BJ (cell line): ENCODE data around the gene TMEM63C. TPM values are rescaled to one million over a fixed set of nuclear protein-coding genes. Genes with fewer than 3 reads are reported as not detected.

Source experiments
- CTCF ChIA-PET: fragments of 350-600 bp; formaldehyde crosslinking; extraction: SDS; loops from one replicate; lab custom pipeline; 2021; ENCODE audit warnings: antibody characterized with exemption, inconsistent platforms; lab: Yijun Ruan, JAX
- POLR2A ChIA-PET: fragments of 300-600 bp; sonication (Branson Sonifier 250); formaldehyde crosslinking; extraction: SDS; loops from one replicate; lab custom pipeline; 2021; ENCODE audit warnings: antibody characterized with exemption; lab: Charles Lee
- DNase-seq: peaks from one replicate; pipeline ENCODE4 v3.0.0-alpha.2; 2011; ENCODE audit warnings: low read depth
- H3K27me3 ChIP-seq: 2 replicates; pipeline ENCODE4 v1.6.0; 2011; ENCODE audit warnings: low read length; ENCODE audit not compliant: control insufficient read depth, insufficient read depth
- H3K36me3 ChIP-seq: 2 replicates; pipeline ENCODE4 v1.5.1; 2011; ENCODE audit warnings: low read length; ENCODE audit not compliant: control insufficient read depth, insufficient read depth
- H3K4me3 ChIP-seq: 2 replicates; pipeline ENCODE4 v1.5.1; 2011; ENCODE audit warnings: low read depth, mild to moderate bottlenecking, control low read depth, low read length
- polyA plus RNA-seq: library from polyadenylated mRNA; depleted of rRNA; stranded (reverse); fragments of >200 nt; gene quantifications from 2 replicates; pipeline ENCODE4 v1.2.3, GENCODE V29; 2011
- TF ChIP-seq, protein P1 (sequence below): IDR thresholded peaks from 2 replicates; pipeline ENCODE4 v1.5.1; 2011; ENCODE audit warnings: low read depth, mild to moderate bottlenecking, control low read depth, inconsistent platforms, low read length, moderate library complexity; ENCODE audit not compliant: insufficient read depth

The TMEM63C gene
- polyA plus RNA-seq, 1 experiment, result not detected

DNA sequence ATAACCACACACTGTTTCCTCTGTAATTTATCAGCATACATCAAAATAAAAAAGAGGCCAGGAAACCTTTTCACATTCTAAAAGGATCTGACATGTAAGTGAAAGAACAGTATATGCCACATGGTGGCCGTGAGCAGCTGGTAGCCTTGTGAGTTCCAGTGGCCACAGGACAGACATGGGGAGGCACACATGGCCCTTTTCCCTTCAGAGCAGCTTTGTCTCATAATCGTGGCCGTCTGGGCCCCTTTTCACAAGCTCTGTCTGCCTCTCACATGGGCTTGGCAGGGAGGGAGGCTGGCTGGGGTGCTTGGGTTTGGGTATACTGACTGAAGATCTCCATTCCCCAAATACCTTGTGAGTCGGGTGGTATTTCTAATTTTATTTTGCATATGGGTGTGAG is 38.5 kb upstream of the TMEM63C start:
- no peak for DNase-seq
- ChIA-PET CTCF (interaction anchor here (1.1 to 3.1 kb wide), 3 partner anchors 9 to 158 kb away, joined by 5 to 13 read pairs (median 6); no protein-coding TSS in a partner anchor), POLR2A (no interaction called here)
- no peak overlapping the region for H3K4me3 ChIP-seq
- TF ChIP-seq, protein P1, sequence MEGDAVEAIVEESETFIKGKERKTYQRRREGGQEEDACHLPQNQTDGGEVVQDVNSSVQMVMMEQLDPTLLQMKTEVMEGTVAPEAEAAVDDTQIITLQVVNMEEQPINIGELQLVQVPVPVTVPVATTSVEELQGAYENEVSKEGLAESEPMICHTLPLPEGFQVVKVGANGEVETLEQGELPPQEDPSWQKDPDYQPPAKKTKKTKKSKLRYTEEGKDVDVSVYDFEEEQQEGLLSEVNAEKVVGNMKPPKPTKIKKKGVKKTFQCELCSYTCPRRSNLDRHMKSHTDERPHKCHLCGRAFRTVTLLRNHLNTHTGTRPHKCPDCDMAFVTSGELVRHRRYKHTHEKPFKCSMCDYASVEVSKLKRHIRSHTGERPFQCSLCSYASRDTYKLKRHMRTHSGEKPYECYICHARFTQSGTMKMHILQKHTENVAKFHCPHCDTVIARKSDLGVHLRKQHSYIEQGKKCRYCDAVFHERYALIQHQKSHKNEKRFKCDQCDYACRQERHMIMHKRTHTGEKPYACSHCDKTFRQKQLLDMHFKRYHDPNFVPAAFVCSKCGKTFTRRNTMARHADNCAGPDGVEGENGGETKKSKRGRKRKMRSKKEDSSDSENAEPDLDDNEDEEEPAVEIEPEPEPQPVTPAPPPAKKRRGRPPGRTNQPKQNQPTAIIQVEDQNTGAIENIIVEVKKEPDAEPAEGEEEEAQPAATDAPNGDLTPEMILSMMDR, result no peak
- H3K27me3 ChIP-seq, result peaks cover 50% of the 10 kb centered on the region
- no peaks in the 10 kb centered on the region for H3K36me3 ChIP-seq

DNA sequence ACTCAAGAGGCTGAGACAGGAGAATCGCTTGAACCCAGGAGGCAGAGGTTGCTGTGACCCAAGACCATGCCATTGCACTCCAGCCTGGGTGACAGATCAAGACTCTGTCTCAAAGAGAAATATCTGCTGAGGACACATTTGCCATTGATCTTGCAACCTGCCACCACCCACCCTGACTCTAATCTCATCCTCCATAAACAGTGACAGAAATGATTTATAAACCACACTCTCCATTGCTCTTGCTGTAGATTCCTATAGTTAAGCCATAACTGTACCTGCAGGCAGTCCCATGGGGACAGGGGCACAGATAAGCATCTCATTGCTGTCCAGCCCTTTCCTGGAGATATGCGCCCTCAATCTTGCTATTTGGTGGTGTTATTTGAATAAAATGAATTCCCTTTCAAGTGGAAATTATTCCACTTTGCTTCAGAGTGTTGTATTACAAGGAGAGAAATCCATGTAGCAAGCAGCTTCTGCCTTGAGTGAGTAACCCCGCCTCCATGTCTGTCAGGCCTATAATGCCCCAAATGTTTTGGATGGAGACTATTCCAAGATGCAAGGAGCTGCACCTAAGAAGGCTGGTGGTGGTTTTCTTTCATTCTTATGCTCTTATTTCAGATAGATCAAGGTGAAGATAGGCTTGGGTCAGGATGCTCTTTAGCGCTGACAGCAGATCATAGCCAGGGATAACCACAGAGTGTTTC is 37.0 kb upstream of the TMEM63C start:
- Histone ChIP-seq H3K4me3 (no peak overlapping the region), H3K27me3 (peaks cover 46% of the 10 kb centered on the region), H3K36me3 (no peaks in the 10 kb centered on the region)
- TF ChIP-seq, protein P1, result no peak
- POLR2A ChIA-PET, result no interaction called here
- no peak for DNase-seq
- CTCF ChIA-PET, result interaction anchor here (1.6 to 2.7 kb wide), 2 partner anchors 20 to 156 kb away, joined by 4 to 6 read pairs; no protein-coding TSS in a partner anchor

DNA sequence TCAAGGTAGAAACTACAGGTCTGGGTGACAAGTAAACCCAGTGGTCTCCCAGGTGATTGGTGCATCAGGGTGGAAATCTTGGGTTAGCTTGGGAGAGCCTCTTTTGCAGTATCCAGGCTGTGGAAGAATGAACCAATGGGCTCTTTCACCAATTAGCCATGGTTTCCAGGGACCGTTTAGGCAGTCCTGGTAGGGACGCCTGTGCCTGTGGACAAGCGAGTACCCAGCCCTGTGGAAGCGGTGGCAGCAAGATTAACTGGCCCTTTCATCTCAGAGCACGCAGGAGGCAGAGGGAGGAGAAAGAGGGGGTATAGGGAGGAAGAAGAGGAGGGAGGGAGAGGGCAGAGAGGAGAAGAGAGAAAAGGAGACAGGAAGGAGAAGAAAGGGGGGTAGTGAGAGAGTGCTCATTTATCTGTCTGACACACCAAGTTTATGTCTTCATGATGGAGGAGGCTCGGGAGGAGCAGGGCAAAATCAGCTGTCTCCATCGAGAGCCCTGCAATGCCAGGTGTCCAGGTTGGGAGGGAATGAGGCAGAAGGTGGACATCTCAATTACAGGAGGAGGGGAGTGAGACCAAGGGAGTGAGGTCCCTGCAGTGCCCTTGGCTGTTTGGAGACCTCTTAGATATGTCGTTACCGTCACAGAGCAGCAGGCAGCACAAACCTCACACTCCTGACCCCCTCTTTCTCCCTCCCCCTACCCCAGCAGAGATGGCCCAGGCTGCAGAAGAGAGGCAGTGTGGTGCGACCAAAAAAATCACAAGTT is 35.4 kb upstream of the TMEM63C start:
- TF ChIP-seq, protein P1, result no peak
- ChIA-PET POLR2A (no interaction called here), CTCF (interaction anchor here (0.6 kb wide), 1 partner anchor 43 kb away, joined by 3 read pairs; no protein-coding TSS in a partner anchor)
- Histone ChIP-seq H3K36me3 (no peaks in the 10 kb centered on the region), H3K4me3 (no peak overlapping the region), H3K27me3 (peaks cover 35% of the 10 kb centered on the region)
- DNase-seq, result no peak

DNA sequence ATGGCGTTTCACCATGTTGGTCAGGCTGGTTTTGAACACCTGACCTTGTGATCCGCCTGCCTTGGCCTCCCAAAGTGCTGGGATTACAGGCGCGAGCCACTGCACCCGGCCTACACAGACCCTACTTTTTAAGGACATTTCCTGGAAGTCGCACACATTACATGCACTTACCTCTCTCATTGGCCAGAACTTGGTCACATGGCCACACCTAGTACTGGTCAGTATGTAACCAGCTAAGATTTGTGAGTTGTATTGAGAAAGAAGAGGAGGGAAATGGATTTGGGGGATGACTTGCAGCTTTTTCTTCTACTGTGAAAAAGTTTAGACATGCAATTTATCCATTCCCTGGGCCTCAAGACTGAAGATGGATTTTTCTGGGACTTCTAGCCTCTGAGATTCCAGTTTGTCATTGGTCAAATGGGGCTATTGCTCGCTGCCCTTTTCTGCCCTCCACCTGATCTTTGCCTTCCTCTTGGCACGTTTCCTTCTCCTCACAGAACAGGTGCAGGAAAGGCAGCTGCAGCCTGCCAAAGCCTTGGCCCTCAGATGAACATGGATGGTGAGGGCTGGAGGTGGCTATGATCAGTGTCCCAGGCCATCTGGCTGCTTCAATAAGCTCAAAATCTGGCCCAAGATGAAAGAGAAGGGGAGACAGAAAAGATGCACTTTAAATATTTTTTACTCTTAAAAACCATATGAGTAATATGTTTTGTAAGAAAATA is 32.9 kb upstream of the TMEM63C start:
- DNase-seq, result no peak
- no peaks in the 10 kb centered on the region for H3K36me3 ChIP-seq
- POLR2A ChIA-PET, result no interaction called here
- TF ChIP-seq, protein P1, result no peak
- peaks cover 26% of the 10 kb centered on the region for H3K27me3 ChIP-seq
- H3K4me3 ChIP-seq, result no peak overlapping the region
- CTCF ChIA-PET, result interaction anchor here (0.7 to 2.0 kb wide), 6 partner anchors 7 to 167 kb away, joined by 3 to 5 read pairs (median 4); partner anchors contain the start of gene ZDHHC22
